Panc1 (cell line): ENCODE data around the gene RIT2.

Experiments
- POLR2AphosphoS5 ChIP-seq: IDR thresholded peaks from 2 replicates; pipeline ENCODE4 v1.6.1; 2012; ENCODE audit warnings: mild to moderate bottlenecking, low read depth, low read length, moderate library complexity
- SIN3A ChIP-seq: IDR thresholded peaks from 2 replicates; pipeline ENCODE4 v1.6.1; 2012; ENCODE audit warnings: low read depth, mild to moderate bottlenecking, low read length, moderate library complexity, borderline replicate concordance; ENCODE audit not compliant: insufficient read depth
- TCF7L2 ChIP-seq: IDR thresholded peaks from 2 replicates; pipeline ENCODE4 v1.6.1; 2011; ENCODE audit warnings: mild to moderate bottlenecking, low read depth, low read length, inconsistent platforms
- TF ChIP-seq, protein P1 (sequence below): fragments of 450-650 bp; IDR thresholded peaks from 2 replicates; pipeline ENCODE4 v1.5.1; 2017; ENCODE audit warnings: mild to moderate bottlenecking
- TF ChIP-seq, protein P2 (sequence below), 2 experiments: IDR thresholded peaks; 2 replicates each; pipeline ENCODE4 v1.6.1; 2011 to 2012; ENCODE audit warnings: low read depth in 2 of 2, control low read depth in 1 of 2, low read length in 1 of 2, mild to moderate bottlenecking in 1 of 2, moderate library complexity in 1 of 2; ENCODE audit not compliant: insufficient read depth in 1 of 2

DNA sequence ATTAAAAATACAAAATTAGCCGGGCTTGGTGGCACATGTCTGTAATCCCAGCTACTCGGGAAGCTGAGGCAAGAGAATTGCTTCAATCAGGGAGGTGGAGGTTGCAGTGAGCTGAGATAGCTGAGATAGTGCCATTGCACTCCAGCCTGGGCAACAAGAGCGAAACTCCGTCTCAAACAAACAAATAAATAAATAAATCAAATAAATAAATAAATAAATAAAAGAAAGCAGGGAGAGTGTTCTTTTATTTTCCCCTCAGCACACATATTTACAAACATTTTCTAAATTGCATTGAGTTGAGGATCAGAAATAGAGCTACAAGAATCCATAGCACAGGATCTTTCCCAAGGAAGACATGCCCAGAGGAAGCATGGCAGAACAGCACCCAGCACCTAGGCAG, 71.9 kb downstream of the RIT2 start:
- TF ChIP-seq, protein P1, sequence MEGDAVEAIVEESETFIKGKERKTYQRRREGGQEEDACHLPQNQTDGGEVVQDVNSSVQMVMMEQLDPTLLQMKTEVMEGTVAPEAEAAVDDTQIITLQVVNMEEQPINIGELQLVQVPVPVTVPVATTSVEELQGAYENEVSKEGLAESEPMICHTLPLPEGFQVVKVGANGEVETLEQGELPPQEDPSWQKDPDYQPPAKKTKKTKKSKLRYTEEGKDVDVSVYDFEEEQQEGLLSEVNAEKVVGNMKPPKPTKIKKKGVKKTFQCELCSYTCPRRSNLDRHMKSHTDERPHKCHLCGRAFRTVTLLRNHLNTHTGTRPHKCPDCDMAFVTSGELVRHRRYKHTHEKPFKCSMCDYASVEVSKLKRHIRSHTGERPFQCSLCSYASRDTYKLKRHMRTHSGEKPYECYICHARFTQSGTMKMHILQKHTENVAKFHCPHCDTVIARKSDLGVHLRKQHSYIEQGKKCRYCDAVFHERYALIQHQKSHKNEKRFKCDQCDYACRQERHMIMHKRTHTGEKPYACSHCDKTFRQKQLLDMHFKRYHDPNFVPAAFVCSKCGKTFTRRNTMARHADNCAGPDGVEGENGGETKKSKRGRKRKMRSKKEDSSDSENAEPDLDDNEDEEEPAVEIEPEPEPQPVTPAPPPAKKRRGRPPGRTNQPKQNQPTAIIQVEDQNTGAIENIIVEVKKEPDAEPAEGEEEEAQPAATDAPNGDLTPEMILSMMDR, result no peak
- TF ChIP-seq POLR2AphosphoS5 (no peak), TCF7L2 (no peak), SIN3A (no peak)
- TF ChIP-seq, protein P2, sequence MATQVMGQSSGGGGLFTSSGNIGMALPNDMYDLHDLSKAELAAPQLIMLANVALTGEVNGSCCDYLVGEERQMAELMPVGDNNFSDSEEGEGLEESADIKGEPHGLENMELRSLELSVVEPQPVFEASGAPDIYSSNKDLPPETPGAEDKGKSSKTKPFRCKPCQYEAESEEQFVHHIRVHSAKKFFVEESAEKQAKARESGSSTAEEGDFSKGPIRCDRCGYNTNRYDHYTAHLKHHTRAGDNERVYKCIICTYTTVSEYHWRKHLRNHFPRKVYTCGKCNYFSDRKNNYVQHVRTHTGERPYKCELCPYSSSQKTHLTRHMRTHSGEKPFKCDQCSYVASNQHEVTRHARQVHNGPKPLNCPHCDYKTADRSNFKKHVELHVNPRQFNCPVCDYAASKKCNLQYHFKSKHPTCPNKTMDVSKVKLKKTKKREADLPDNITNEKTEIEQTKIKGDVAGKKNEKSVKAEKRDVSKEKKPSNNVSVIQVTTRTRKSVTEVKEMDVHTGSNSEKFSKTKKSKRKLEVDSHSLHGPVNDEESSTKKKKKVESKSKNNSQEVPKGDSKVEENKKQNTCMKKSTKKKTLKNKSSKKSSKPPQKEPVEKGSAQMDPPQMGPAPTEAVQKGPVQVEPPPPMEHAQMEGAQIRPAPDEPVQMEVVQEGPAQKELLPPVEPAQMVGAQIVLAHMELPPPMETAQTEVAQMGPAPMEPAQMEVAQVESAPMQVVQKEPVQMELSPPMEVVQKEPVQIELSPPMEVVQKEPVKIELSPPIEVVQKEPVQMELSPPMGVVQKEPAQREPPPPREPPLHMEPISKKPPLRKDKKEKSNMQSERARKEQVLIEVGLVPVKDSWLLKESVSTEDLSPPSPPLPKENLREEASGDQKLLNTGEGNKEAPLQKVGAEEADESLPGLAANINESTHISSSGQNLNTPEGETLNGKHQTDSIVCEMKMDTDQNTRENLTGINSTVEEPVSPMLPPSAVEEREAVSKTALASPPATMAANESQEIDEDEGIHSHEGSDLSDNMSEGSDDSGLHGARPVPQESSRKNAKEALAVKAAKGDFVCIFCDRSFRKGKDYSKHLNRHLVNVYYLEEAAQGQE (IDR thresholded peaks at IDR 0.05; ENCODE audit: insufficient read depth in 1 of 2, low read depth in 2 of 2, low read length in 1 of 2), result no peak
